Measurements from ENCODE around the gene TSSK3. TPM values are rescaled to one million over a fixed set of nuclear protein-coding genes. Genes with fewer than 3 reads are reported as not detected.

Gene TSSK3
- total RNA-seq, 1 experiment from 2014 or later: 2.9 TPM

DNA sequence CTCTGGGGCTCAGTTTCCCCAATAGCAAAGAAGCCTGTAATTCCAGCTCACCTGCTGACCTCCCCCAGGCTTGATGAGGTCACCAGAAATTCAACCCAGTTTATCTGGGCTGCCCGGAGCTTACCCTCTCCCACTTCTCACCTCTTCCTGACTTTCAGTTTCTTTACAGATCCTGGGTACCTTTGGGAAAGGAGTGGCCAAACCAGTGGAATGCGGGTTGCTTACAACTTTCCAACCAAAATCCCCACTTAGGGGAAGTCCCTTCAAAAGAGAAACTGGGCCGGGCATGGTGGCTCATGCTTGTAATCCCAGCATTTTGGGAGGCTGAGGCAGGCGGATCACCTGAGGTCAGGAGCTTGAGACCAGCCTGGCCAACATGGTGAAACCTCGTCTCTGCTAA lies 20.4 kb upstream of the TSSK3 start (continued):
- TF ChIP-seq EMX1 (CRISPR knock-in tag; IDR thresholded peaks at IDR 0.05) (no peak), IRF2 (CRISPR knock-in tag; IDR thresholded peaks at IDR 0.05; ENCODE audit: borderline replicate concordance, low read depth) (no peak), PRDM15 (CRISPR knock-in tag; IDR thresholded peaks at IDR 0.05) (no peak), HMGA2 (CRISPR knock-in tag; IDR thresholded peaks at IDR 0.05) (no peak)

DNA sequence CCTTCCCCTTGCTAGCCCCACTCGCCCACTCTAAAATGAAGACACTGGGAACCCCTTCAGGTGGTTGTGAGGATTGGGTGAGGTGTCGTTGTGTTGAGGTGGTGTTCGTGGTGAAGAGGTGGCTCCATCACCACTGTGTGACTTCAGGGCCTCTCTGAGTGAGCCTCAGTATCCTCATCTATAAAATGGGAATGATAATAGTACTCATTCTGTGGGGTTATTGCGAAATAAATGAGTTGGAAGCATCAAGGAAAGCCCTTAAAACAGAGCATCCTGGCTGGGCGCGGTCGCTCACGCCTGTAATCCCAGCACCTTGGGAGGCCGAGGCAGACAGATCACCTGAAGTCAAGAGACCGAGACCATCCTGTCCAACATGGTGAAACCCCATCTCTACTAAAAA lies 19.6 kb upstream of the TSSK3 start:
- Mint-ChIP-seq H3K36me3 (no peaks in the 10 kb centered on the region), H3K4me1 (peaks cover 11% of the 10 kb centered on the region), H3K9me3 (no peaks in the 10 kb centered on the region), H3K27ac (no peak overlapping the region), H3K4me3 (no peak overlapping the region), H3K27me3 (ENCODE audit: low read depth) (peaks cover 27% of the 10 kb centered on the region)
- ChIA-PET CTCF (interaction anchor here (0.9 to 2.2 kb wide), 3 partner anchors 9 to 94 kb away, joined by 3 to 21 read pairs (median 4); no protein-coding TSS in a partner anchor), POLR2A (no interaction called here)
- DNase-seq (ENCODE audit: low spot score) (no peak), ATAC-seq (no peak)
- TF ChIP-seq NFE2L1 (CRISPR knock-in tag; IDR thresholded peaks at IDR 0.05) (no peak), E2F4 (CRISPR knock-in tag; IDR thresholded peaks at IDR 0.05; ENCODE audit: borderline replicate concordance, low read depth) (no peak), ZMAT4 (CRISPR knock-in tag; IDR thresholded peaks at IDR 0.05) (no peak), TCF7 (CRISPR knock-in tag; IDR thresholded peaks at IDR 0.05; ENCODE audit: low read depth) (no peak), KAT7 (CRISPR knock-in tag; IDR thresholded peaks at IDR 0.05; ENCODE audit: borderline replicate concordance) (no peak), STAT6 (CRISPR knock-in tag; conservative IDR thresholded peaks at IDR 0.05; ENCODE audit: low read depth) (no peak), ZNF121 (CRISPR knock-in tag; IDR thresholded peaks at IDR 0.05) (no peak), IRF2 (CRISPR knock-in tag; IDR thresholded peaks at IDR 0.05; ENCODE audit: borderline replicate concordance, low read depth) (no peak), ZNF317 (CRISPR knock-in tag; IDR thresholded peaks at IDR 0.05; ENCODE audit: borderline replicate concordance, low read depth) (no peak)
- TF ChIP-seq, protein P1, sequence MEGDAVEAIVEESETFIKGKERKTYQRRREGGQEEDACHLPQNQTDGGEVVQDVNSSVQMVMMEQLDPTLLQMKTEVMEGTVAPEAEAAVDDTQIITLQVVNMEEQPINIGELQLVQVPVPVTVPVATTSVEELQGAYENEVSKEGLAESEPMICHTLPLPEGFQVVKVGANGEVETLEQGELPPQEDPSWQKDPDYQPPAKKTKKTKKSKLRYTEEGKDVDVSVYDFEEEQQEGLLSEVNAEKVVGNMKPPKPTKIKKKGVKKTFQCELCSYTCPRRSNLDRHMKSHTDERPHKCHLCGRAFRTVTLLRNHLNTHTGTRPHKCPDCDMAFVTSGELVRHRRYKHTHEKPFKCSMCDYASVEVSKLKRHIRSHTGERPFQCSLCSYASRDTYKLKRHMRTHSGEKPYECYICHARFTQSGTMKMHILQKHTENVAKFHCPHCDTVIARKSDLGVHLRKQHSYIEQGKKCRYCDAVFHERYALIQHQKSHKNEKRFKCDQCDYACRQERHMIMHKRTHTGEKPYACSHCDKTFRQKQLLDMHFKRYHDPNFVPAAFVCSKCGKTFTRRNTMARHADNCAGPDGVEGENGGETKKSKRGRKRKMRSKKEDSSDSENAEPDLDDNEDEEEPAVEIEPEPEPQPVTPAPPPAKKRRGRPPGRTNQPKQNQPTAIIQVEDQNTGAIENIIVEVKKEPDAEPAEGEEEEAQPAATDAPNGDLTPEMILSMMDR (IDR thresholded peaks at IDR 0.05): no peak
- TF ChIP-seq, protein P2, sequence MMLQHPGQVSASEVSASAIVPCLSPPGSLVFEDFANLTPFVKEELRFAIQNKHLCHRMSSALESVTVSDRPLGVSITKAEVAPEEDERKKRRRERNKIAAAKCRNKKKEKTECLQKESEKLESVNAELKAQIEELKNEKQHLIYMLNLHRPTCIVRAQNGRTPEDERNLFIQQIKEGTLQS (CRISPR knock-in tag; conservative IDR thresholded peaks at IDR 0.05): no peak
- TF ChIP-seq, protein P3, sequence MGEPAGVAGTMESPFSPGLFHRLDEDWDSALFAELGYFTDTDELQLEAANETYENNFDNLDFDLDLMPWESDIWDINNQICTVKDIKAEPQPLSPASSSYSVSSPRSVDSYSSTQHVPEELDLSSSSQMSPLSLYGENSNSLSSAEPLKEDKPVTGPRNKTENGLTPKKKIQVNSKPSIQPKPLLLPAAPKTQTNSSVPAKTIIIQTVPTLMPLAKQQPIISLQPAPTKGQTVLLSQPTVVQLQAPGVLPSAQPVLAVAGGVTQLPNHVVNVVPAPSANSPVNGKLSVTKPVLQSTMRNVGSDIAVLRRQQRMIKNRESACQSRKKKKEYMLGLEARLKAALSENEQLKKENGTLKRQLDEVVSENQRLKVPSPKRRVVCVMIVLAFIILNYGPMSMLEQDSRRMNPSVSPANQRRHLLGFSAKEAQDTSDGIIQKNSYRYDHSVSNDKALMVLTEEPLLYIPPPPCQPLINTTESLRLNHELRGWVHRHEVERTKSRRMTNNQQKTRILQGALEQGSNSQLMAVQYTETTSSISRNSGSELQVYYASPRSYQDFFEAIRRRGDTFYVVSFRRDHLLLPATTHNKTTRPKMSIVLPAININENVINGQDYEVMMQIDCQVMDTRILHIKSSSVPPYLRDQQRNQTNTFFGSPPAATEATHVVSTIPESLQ (CRISPR knock-in tag; IDR thresholded peaks at IDR 0.05): no peak
- TF ChIP-seq, protein P4, sequence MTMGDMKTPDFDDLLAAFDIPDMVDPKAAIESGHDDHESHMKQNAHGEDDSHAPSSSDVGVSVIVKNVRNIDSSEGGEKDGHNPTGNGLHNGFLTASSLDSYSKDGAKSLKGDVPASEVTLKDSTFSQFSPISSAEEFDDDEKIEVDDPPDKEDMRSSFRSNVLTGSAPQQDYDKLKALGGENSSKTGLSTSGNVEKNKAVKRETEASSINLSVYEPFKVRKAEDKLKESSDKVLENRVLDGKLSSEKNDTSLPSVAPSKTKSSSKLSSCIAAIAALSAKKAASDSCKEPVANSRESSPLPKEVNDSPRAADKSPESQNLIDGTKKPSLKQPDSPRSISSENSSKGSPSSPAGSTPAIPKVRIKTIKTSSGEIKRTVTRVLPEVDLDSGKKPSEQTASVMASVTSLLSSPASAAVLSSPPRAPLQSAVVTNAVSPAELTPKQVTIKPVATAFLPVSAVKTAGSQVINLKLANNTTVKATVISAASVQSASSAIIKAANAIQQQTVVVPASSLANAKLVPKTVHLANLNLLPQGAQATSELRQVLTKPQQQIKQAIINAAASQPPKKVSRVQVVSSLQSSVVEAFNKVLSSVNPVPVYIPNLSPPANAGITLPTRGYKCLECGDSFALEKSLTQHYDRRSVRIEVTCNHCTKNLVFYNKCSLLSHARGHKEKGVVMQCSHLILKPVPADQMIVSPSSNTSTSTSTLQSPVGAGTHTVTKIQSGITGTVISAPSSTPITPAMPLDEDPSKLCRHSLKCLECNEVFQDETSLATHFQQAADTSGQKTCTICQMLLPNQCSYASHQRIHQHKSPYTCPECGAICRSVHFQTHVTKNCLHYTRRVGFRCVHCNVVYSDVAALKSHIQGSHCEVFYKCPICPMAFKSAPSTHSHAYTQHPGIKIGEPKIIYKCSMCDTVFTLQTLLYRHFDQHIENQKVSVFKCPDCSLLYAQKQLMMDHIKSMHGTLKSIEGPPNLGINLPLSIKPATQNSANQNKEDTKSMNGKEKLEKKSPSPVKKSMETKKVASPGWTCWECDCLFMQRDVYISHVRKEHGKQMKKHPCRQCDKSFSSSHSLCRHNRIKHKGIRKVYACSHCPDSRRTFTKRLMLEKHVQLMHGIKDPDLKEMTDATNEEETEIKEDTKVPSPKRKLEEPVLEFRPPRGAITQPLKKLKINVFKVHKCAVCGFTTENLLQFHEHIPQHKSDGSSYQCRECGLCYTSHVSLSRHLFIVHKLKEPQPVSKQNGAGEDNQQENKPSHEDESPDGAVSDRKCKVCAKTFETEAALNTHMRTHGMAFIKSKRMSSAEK (CRISPR knock-in tag; IDR thresholded peaks at IDR 0.05; ENCODE audit: borderline replicate concordance): no peak
- TF ChIP-seq, protein P5, sequence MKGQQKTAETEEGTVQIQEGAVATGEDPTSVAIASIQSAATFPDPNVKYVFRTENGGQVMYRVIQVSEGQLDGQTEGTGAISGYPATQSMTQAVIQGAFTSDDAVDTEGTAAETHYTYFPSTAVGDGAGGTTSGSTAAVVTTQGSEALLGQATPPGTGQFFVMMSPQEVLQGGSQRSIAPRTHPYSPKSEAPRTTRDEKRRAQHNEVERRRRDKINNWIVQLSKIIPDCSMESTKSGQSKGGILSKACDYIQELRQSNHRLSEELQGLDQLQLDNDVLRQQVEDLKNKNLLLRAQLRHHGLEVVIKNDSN (CRISPR knock-in tag; IDR thresholded peaks at IDR 0.05): no peak
